ENCODE data around the gene VPS54.
"Not testable (repeated sequence)": the region's sequence is repeated elsewhere in the genome, so short reads cannot be mapped to it uniquely, and the experiment has no call there.

Gene VPS54

GRCh38 chr2:63866009-63866709 is 153.1 kb downstream of the VPS54 start:
- DNase-seq = no peak

- DNase-seq = no peak
Measured at GRCh38 chr2:63865159-63865799, 153.9 kb downstream of the VPS54 start.

- no peak for DNase-seq
Measured at GRCh38 chr2:63863707-63864106, 155.5 kb downstream of the VPS54 start.

- DNase-seq = no peak
Measured at GRCh38 chr2:63862806-63863205, 156.4 kb downstream of the VPS54 start.

GRCh38 chr2:63861220-63861822 is 157.9 kb downstream of the VPS54 start:
- peak; percentile 65 for DNase-seq

GRCh38 chr2:63858291-63858690 is 160.9 kb downstream of the VPS54 start:
- DNase-seq = no peak

- DNase-seq = peak; percentile 56
Measured at GRCh38 chr2:63856303-63856603, 163.0 kb downstream of the VPS54 start.

GRCh38 chr2:63855418-63856302 is 163.6 kb downstream of the VPS54 start:
- DNase-seq = no peak

- no peak for DNase-seq
Measured at GRCh38 chr2:63853527-63854310, 165.5 kb downstream of the VPS54 start.

- no peak for DNase-seq
Measured at GRCh38 chr2:63851691-63852311, 167.4 kb downstream of the VPS54 start.

- no peak for DNase-seq
Measured at GRCh38 chr2:63850649-63851048, 168.6 kb downstream of the VPS54 start.

- no peak for DNase-seq
Measured at GRCh38 chr2:63850204-63850571, 169.0 kb downstream of the VPS54 start.

- DNase-seq = no peak
Measured at GRCh38 chr2:63849381-63850203, 169.6 kb downstream of the VPS54 start.

- not testable (repeated sequence) for DNase-seq
Measured at GRCh38 chr2:63847571-63847970, 171.7 kb downstream of the VPS54 start.

GRCh38 chr2:63846487-63846886 is 172.7 kb downstream of the VPS54 start:
- DNase-seq = no peak

GRCh38 chr2:63845866-63846265 is 173.4 kb downstream of the VPS54 start:
- no peak for DNase-seq

- DNase-seq = no peak
Measured at GRCh38 chr2:63844616-63845015, 174.6 kb downstream of the VPS54 start.

- DNase-seq = no peak
Measured at GRCh38 chr2:63843791-63844190, 175.4 kb downstream of the VPS54 start.

- DNase-seq = no peak
Measured at GRCh38 chr2:63843093-63843492, 176.1 kb downstream of the VPS54 start.

- DNase-seq = no peak
Measured at GRCh38 chr2:63842149-63843061, 176.8 kb downstream of the VPS54 start.
